NCI-H524 (cell line): ENCODE data around the gene APOE.
A peak's percentile ranks its signal among the peaks of the same experiment; 100 is the strongest.
"Not testable (repeated sequence)": the region's sequence is repeated elsewhere in the genome, so short reads cannot be mapped to it uniquely, and the experiment has no call there.

ENCODE experiments used
- DNase-seq, 2 experiments: peaks; one replicate each; lab custom pipeline; 2025; lab: John Stamatoyannopoulos, UW

The APOE gene

GRCh38 chr19:44905437-44906160, at the start of gene APOE:
Gene APOE, plus strand, starts transcription at chr19:44905796. Its CDS starts 829 bp downstream, at chr19:44906625.
- no peak for DNase-seq

GRCh38 chr19:44856421-44857083, 49.0 kb upstream of the APOE start:
- no peak for DNase-seq

- no peak for DNase-seq
Measured at GRCh38 chr19:44857837-44858236, 47.8 kb upstream of the APOE start.

GRCh38 chr19:44861576-44861975, 44.0 kb upstream of the APOE start:
- DNase-seq, result not testable (repeated sequence)

DNA sequence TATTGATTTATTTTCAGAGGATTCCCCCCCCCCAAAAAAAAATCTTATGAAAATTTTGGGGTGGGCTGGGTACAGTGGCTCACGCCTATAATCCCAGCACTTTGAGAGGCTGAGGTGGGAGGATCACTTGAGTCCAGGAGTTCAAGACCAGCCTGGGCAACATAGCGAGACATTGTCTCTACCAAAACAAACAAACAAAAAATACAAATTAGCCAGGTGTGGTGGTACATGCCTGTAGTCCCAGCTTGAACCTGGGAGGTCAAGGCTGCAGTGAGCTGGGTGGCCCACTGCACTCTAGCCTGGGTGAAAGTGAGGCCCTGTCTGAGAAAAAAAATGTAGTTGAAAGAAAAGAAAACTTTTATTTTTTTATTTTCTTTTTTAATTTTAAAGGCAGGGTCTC, 41.6 kb upstream of the APOE start:
- DNase-seq, result no peak

DNA sequence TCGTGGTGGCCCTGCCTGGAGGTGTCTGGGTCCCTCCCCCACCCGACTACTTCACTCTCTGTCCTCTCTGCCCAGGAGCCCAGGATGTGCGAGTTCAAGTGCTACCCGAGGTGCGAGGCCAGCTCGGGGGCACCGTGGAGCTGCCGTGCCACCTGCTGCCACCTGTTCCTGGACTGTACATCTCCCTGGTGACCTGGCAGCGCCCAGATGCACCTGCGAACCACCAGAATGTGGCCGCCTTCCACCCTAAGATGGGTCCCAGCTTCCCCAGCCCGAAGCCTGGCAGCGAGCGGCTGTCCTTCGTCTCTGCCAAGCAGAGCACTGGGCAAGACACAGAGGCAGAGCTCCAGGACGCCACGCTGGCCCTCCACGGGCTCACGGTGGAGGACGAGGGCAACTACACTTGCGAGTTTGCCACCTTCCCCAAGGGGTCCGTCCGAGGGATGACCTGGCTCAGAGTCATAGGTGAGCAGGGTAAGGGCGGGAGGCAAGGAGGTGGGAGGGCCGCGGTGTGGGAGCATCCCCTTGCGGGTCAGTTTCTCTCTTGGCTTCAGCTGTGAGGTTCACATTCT, 40.3 kb upstream of the APOE start:
- DNase-seq, result no peak

GRCh38 chr19:44866664-44867063, 38.9 kb upstream of the APOE start:
- no peak for DNase-seq

GRCh38 chr19:44867578-44867977, 38.0 kb upstream of the APOE start:
- DNase-seq, result no peak

DNA sequence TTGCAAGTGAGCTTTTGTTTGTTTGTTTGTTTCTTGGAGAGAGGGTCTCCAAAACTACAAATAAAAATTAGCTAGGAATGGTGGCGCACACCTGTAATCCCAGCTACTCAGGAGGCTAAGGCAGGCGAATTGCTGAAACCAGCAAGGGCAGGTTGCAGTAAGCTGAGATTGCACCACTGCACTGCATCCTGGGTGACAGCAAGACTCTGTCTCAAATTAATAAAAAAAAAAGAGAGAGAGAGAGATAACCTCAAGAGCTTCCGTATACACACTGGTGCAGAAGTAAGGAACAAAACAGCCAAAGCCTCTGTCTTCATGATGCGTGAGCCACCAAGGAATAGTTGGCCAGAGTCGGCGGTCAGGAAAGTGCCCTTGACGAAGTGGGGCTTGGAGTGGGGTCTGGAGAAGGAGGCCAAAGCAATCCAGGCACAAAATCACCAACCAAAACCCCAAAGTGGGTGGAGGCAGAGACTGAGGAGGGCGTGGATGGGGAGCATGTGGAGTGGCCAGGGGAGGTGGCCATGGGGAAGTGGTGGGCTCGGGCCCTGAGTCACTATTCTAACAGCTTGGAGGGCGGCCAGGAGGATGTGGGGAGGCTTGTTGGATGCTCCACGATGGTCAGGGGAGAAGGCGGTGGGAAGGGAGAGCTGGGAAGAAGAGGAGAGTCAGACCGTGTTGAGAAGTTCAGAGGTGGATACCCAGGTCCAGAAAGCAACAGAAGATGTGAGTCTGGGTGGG, 35.7 kb upstream of the APOE start:
- DNase-seq, result no peak

DNA sequence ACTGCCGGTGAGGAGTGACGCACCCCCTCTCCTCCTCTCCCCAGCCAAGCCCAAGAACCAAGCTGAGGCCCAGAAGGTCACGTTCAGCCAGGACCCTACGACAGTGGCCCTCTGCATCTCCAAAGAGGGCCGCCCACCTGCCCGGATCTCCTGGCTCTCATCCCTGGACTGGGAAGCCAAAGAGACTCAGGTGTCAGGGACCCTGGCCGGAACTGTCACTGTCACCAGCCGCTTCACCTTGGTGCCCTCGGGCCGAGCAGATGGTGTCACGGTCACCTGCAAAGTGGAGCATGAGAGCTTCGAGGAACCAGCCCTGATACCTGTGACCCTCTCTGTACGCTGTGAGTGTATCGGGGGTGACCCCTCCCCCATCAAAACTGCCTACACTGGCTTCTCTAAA, 33.8 kb upstream of the APOE start:
- no peak for DNase-seq

DNA sequence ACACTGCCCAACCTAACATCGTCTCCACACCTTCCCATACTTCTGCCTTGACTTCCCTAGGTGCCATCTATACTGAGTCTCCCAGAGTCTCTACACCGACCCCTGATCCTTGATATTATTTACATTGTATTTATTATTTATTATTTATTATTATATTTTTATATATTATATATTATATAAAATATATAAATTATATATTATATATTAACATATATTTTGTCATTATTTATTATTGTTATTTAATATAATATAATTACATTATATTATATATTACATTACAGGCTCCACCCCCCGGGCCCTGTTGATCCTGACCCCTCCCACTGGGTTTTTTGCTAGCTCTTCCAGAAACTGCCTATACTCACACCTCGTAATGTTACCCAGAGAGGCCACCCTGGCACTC, 32.9 kb upstream of the APOE start:
- DNase-seq, result no peak

- no peak for DNase-seq
Measured at GRCh38 chr19:44874317-44874716, 31.3 kb upstream of the APOE start.

- DNase-seq, result no peak
Measured at GRCh38 chr19:44875666-44876451, 29.7 kb upstream of the APOE start.

- peak in 1 of 2 experiments; percentile 23 for DNase-seq
Measured at GRCh38 chr19:44876930-44877535, 28.6 kb upstream of the APOE start.

- DNase-seq, result no peak
Measured at GRCh38 chr19:44878120-44878865, 27.3 kb upstream of the APOE start.

DNA sequence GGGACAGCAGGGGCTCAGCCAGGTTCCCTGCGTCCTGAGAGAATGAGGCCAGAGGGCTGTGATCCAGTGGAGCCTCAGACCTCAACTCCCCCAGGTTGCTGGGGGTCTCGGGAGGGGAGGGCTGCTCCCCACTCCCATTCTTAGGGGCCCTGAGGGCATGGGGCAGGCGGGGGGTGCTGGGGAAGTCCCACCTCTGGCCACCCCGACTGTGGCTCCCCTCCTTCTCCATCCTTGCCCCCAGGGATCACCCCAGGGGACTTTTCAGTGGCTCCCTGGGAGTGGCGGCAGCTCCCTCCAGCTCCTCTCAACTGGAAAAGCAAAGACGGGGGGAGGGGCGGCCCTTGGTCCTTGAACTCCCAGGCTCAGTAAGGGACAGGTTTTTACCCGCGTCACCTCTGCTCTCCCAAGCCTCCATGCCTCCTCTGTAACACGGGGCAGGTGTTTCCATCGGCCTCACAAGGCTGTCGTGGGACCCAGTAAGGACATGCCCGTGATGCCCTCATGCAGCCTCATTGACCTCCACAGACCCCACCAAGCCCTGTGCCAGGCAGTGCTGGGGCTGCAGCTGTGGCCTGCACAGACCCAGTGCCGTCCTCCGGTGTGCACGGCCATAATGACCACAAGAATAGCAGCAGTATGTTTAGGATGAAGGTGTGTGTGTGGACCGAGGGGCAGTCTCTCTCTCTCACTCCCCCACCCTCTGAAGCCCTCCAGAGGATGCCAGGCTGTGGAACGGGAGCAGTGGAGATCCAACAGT, 26.1 kb upstream of the APOE start:
- DNase-seq, result no peak

- DNase-seq, result no peak
Measured at GRCh38 chr19:44882063-44882462, 23.5 kb upstream of the APOE start.

DNA sequence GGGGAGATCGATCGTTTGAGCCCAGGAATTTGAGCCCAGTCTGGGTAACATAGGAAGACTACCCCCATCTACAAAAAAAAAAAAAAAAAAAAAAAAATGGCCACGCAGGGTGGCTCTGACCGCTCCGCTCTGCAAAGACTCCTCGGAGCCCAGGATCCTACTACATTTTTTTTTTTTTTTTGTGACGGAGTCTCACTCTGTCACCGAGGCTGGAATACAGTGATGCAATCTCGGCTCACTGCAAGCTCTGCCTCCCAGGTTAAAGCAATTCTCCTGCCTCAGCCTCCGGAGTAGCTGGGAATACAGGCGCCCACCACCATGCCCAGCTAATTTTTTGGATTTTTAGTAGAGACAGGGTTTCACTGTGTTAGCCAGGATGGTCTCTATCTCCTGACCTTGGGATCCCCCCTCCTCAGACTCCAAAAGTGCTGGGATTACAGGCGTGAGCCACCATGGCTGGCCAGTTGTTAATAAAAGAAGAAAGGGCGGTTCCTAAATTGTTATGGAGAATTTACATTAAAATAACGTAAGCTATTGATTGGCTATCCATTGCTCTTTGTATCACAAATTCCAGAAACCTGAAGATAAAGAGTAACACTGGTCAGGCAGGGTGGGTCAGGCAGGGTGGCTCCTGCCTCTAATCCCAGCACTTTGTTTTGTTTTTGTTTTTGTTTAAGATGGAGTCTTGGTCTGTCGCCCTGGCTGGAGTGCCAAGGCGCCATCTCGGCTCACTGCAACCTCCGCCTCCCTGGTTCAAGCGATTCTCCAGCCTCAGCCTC, 22.8 kb upstream of the APOE start:
- not testable (repeated sequence) for DNase-seq

GRCh38 chr19:44883922-44884321, 21.7 kb upstream of the APOE start:
- no peak for DNase-seq
